ENCODE measurements around the gene EFNA1.

The EFNA1 gene

GRCh38 chr1:155174324-155175280, 46.9 kb downstream of the EFNA1 start:
- DNase-seq (ENCODE audit: low spot score), result no peak

GRCh38 chr1:155175281-155175926, 47.7 kb downstream of the EFNA1 start:
- DNase-seq (ENCODE audit: low spot score), result no peak

GRCh38 chr1:155175927-155176371, 48.3 kb downstream of the EFNA1 start:
- DNase-seq (ENCODE audit: low spot score), result no peak

- peak; percentile 88 for DNase-seq (ENCODE audit: low spot score)
Measured at GRCh38 chr1:155176544-155177071, 48.9 kb downstream of the EFNA1 start.

- DNase-seq (ENCODE audit: low spot score), result no peak
Measured at GRCh38 chr1:155177192-155177917, 49.7 kb downstream of the EFNA1 start.

GRCh38 chr1:155177918-155178281, 50.2 kb downstream of the EFNA1 start:
- DNase-seq (ENCODE audit: low spot score), result no peak

GRCh38 chr1:155178441-155179111, 50.9 kb downstream of the EFNA1 start:
- no peak for DNase-seq (ENCODE audit: low spot score)

GRCh38 chr1:155179112-155180031, 51.7 kb downstream of the EFNA1 start:
- DNase-seq (ENCODE audit: low spot score), result no peak

- DNase-seq (ENCODE audit: low spot score), result no peak
Measured at GRCh38 chr1:155181371-155182051, 53.8 kb downstream of the EFNA1 start.

GRCh38 chr1:155182052-155182550, 54.4 kb downstream of the EFNA1 start:
- no peak for DNase-seq (ENCODE audit: low spot score)

- DNase-seq (ENCODE audit: low spot score), result no peak
Measured at GRCh38 chr1:155183775-155184221, 56.1 kb downstream of the EFNA1 start.

GRCh38 chr1:155184351-155184811, 56.7 kb downstream of the EFNA1 start:
- DNase-seq (ENCODE audit: low spot score), result no peak
